ENCODE results near the gene DPEP1. TPM values are rescaled to one million over a fixed set of nuclear protein-coding genes. Genes with fewer than 3 reads are reported as not detected.

The DPEP1 gene
- total and polyA plus RNA-seq, 4 donors = 0.14 to 0.83 (median 0.45) TPM

DNA sequence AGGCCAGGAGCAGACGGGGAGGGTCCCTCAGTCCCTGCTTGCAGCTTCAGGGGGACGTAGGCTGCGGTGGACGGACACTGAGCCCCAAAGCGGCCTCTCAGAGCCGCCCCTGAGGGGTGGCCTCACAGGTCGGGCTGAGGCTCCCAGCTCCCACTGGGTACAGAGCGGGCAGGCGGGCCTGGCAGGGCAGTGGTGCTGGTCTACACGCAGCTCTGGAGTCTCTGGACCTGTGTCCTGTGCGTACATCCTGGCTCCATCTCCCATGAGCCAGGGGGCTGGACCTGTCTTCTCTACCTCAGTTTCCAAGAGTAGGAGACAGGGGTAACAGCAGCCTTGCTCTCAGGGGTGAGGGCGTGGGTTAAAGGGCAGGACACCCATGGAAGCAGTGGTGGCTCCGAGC is 1.7 kb downstream of the DPEP1 start:
- H3K9me3 ChIP-seq (ENCODE audit: control insufficient read depth in 4 of 4, low read length in 3 of 4) = no peaks in the 10 kb centered on the region
- DNase-seq (ENCODE audit: low spot score) = no peak
- H3K9ac ChIP-seq (ENCODE audit: low read depth in 1 of 2, low read length in 2 of 2) = no peak overlapping the region
- no peaks in the 10 kb centered on the region for H3K27me3 ChIP-seq (ENCODE audit: control insufficient read depth in 4 of 4, insufficient read depth in 4 of 4, low read length in 3 of 4)
- no peak overlapping the region for H3K4me3 ChIP-seq (ENCODE audit: low read depth in 1 of 3, low read length in 3 of 3)
- no peaks in the 10 kb centered on the region for H3K36me3 ChIP-seq (ENCODE audit: control insufficient read depth in 4 of 4, insufficient read depth in 3 of 4, low read depth in 1 of 4, low read length in 3 of 4)
- no peaks in the 10 kb centered on the region for H3K4me1 ChIP-seq (ENCODE audit: control insufficient read depth in 4 of 4, insufficient read depth in 4 of 4, low read length in 3 of 4)
- WGBS = 83% methylated on average over 13 of the region's 13 CpGs
- TF ChIP-seq, protein P1, sequence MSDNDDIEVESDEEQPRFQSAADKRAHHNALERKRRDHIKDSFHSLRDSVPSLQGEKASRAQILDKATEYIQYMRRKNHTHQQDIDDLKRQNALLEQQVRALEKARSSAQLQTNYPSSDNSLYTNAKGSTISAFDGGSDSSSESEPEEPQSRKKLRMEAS (IDR thresholded peaks at IDR 0.05) = no peak
- TF ChIP-seq ATF3 (IDR thresholded peaks at IDR 0.05) = no peak
- no peak for TF ChIP-seq HNF4A (conservative IDR thresholded peaks at IDR 0.05)
- no peak for TF ChIP-seq RXRA (IDR thresholded peaks at IDR 0.05)
- no peak for TF ChIP-seq JUND (IDR thresholded peaks at IDR 0.05)
- no peak for TF ChIP-seq EGR1 (IDR thresholded peaks at IDR 0.05; ENCODE audit: low read depth in 2 of 2)
- no peak for TF ChIP-seq GABPA (IDR thresholded peaks at IDR 0.05 in 1 of 2, conservative IDR thresholded peaks at IDR 0.05 in 1 of 2)
- TF ChIP-seq FOXA1 (IDR thresholded peaks at IDR 0.05) = no peak
- no peak for TF ChIP-seq YY1 (IDR thresholded peaks at IDR 0.05)
- TF ChIP-seq, protein P2, sequence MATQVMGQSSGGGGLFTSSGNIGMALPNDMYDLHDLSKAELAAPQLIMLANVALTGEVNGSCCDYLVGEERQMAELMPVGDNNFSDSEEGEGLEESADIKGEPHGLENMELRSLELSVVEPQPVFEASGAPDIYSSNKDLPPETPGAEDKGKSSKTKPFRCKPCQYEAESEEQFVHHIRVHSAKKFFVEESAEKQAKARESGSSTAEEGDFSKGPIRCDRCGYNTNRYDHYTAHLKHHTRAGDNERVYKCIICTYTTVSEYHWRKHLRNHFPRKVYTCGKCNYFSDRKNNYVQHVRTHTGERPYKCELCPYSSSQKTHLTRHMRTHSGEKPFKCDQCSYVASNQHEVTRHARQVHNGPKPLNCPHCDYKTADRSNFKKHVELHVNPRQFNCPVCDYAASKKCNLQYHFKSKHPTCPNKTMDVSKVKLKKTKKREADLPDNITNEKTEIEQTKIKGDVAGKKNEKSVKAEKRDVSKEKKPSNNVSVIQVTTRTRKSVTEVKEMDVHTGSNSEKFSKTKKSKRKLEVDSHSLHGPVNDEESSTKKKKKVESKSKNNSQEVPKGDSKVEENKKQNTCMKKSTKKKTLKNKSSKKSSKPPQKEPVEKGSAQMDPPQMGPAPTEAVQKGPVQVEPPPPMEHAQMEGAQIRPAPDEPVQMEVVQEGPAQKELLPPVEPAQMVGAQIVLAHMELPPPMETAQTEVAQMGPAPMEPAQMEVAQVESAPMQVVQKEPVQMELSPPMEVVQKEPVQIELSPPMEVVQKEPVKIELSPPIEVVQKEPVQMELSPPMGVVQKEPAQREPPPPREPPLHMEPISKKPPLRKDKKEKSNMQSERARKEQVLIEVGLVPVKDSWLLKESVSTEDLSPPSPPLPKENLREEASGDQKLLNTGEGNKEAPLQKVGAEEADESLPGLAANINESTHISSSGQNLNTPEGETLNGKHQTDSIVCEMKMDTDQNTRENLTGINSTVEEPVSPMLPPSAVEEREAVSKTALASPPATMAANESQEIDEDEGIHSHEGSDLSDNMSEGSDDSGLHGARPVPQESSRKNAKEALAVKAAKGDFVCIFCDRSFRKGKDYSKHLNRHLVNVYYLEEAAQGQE (IDR thresholded peaks at IDR 0.05) = no peak
- TF ChIP-seq TAF1 (conservative IDR thresholded peaks at IDR 0.05) = no peak
- TF ChIP-seq ZBTB33 (IDR thresholded peaks at IDR 0.05) = no peak
- no peak for TF ChIP-seq SP1 (IDR thresholded peaks at IDR 0.05)
- no peak for TF ChIP-seq RAD21 (IDR thresholded peaks at IDR 0.05)
- no peak for TF ChIP-seq NR2F2 (IDR thresholded peaks at IDR 0.05)
- no peak for TF ChIP-seq FOXA2 (IDR thresholded peaks at IDR 0.05)
- TF ChIP-seq, protein P3, sequence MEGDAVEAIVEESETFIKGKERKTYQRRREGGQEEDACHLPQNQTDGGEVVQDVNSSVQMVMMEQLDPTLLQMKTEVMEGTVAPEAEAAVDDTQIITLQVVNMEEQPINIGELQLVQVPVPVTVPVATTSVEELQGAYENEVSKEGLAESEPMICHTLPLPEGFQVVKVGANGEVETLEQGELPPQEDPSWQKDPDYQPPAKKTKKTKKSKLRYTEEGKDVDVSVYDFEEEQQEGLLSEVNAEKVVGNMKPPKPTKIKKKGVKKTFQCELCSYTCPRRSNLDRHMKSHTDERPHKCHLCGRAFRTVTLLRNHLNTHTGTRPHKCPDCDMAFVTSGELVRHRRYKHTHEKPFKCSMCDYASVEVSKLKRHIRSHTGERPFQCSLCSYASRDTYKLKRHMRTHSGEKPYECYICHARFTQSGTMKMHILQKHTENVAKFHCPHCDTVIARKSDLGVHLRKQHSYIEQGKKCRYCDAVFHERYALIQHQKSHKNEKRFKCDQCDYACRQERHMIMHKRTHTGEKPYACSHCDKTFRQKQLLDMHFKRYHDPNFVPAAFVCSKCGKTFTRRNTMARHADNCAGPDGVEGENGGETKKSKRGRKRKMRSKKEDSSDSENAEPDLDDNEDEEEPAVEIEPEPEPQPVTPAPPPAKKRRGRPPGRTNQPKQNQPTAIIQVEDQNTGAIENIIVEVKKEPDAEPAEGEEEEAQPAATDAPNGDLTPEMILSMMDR (IDR thresholded peaks at IDR 0.05; ENCODE audit: low read depth, low read length, missing input control) = no peak
- no peak for TF ChIP-seq HNF4G (IDR thresholded peaks at IDR 0.05)
- H3K27ac ChIP-seq (ENCODE audit: low read depth in 1 of 2, low read length in 2 of 2) = no peak overlapping the region

Measured in liver (tissue), 9 donors.